ENCODE measurements around the gene MS4A18. TPM values are rescaled to one million over a fixed set of nuclear protein-coding genes. Genes with fewer than 3 reads are reported as not detected.

Gene MS4A18
- total RNA-seq, 1 experiment from 2014 or later, result not detected

GRCh38 chr11:60748821-60749220 is 24.3 kb downstream of the MS4A18 start:
- intact Hi-C loops (cut with micrococcal nuclease), result no loop called here
- Mint-ChIP-seq H3K4me3 (ENCODE audit: unreplicated experiment) (no peak overlapping the region), H3K27me3 (ENCODE audit: insufficient read depth, unreplicated experiment) (peaks cover 29% of the 10 kb centered on the region), H3K9me3 (ENCODE audit: unreplicated experiment) (peaks cover 8% of the 10 kb centered on the region), H3K27ac (ENCODE audit: low read depth, unreplicated experiment) (no peak overlapping the region), H3K4me1 (ENCODE audit: insufficient read depth, unreplicated experiment) (no peaks in the 10 kb centered on the region), H3K36me3 (ENCODE audit: insufficient read depth, unreplicated experiment) (no peaks in the 10 kb centered on the region)
- TF ChIP-seq, protein P1, sequence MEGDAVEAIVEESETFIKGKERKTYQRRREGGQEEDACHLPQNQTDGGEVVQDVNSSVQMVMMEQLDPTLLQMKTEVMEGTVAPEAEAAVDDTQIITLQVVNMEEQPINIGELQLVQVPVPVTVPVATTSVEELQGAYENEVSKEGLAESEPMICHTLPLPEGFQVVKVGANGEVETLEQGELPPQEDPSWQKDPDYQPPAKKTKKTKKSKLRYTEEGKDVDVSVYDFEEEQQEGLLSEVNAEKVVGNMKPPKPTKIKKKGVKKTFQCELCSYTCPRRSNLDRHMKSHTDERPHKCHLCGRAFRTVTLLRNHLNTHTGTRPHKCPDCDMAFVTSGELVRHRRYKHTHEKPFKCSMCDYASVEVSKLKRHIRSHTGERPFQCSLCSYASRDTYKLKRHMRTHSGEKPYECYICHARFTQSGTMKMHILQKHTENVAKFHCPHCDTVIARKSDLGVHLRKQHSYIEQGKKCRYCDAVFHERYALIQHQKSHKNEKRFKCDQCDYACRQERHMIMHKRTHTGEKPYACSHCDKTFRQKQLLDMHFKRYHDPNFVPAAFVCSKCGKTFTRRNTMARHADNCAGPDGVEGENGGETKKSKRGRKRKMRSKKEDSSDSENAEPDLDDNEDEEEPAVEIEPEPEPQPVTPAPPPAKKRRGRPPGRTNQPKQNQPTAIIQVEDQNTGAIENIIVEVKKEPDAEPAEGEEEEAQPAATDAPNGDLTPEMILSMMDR (IDR thresholded peaks at IDR 0.05; ENCODE audit: unreplicated experiment), result no peak
- CTCF ChIA-PET, result interaction anchor here (1.0 to 1.2 kb wide), 2 partner anchors 10 to 404 kb away, joined by 3 to 4 read pairs; no protein-coding TSS in a partner anchor
- POLR2A ChIA-PET, result interaction anchor here (0.6 kb wide), 1 partner anchor 157 kb away, joined by 3 read pairs; the partner anchor contains the start of gene PRPF19
- DNase-seq (ENCODE audit: unreplicated experiment), result no peak
- BruUV-seq (replicated peaks), result no TSS peak

DNA sequence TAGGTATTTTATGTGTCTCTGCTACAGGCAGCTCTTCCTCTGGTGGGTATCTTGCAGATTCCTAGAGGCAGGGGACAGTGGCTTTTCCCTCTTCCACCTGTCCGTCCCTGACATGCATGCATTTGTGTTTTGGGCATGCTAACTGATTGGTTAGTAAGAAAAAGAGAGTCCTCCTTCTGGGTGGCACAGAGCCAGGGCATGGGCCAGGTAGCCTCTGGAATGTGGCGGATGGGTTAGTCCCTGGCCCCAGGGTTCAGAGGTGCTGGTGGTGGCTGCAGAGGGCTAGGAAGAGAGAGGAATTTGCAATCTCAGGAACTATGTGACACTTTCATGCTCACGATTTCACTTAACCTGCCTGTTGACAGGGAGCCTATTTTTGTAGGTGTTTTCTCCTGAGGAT is 26.4 kb downstream of the MS4A18 start:
- DNase-seq (ENCODE audit: unreplicated experiment), result no peak
- no peak overlapping the region for H3K4me3 Mint-ChIP-seq (ENCODE audit: unreplicated experiment)
- H3K27ac Mint-ChIP-seq (ENCODE audit: low read depth, unreplicated experiment), result no peak overlapping the region
- POLR2A ChIA-PET, result no interaction called here
- no peaks in the 10 kb centered on the region for H3K36me3 Mint-ChIP-seq (ENCODE audit: insufficient read depth, unreplicated experiment)
- CTCF ChIA-PET, result interaction anchor here (0.6 to 0.7 kb wide), 2 partner anchors 10 to 25 kb away, joined by 3 read pairs; no protein-coding TSS in a partner anchor
- no TSS peak for BruUV-seq (replicated peaks)
- peaks cover 29% of the 10 kb centered on the region for H3K27me3 Mint-ChIP-seq (ENCODE audit: insufficient read depth, unreplicated experiment)
- TF ChIP-seq, protein P1 (IDR thresholded peaks at IDR 0.05; ENCODE audit: unreplicated experiment), result no peak
- H3K9me3 Mint-ChIP-seq (ENCODE audit: unreplicated experiment), result peaks cover 8% of the 10 kb centered on the region
- no peaks in the 10 kb centered on the region for H3K4me1 Mint-ChIP-seq (ENCODE audit: insufficient read depth, unreplicated experiment)
- intact Hi-C loops (cut with micrococcal nuclease), result no loop called here

- no TSS peak for BruUV-seq (replicated peaks)
- POLR2A ChIA-PET, result no interaction called here
- no peaks in the 10 kb centered on the region for H3K9me3 Mint-ChIP-seq (ENCODE audit: unreplicated experiment)
- no peak overlapping the region for H3K27ac Mint-ChIP-seq (ENCODE audit: low read depth, unreplicated experiment)
- TF ChIP-seq, protein P1 (IDR thresholded peaks at IDR 0.05; ENCODE audit: unreplicated experiment), result no peak
- intact Hi-C loops (cut with micrococcal nuclease), result no loop called here
- peaks cover 22% of the 10 kb centered on the region for H3K27me3 Mint-ChIP-seq (ENCODE audit: insufficient read depth, unreplicated experiment)
- no peaks in the 10 kb centered on the region for H3K4me1 Mint-ChIP-seq (ENCODE audit: insufficient read depth, unreplicated experiment)
- no peaks in the 10 kb centered on the region for H3K36me3 Mint-ChIP-seq (ENCODE audit: insufficient read depth, unreplicated experiment)
- H3K4me3 Mint-ChIP-seq (ENCODE audit: unreplicated experiment), result no peak overlapping the region
- CTCF ChIA-PET, result interaction anchor here (0.6 to 2.0 kb wide), 2 partner anchors 9 to 30 kb away, joined by 3 to 12 read pairs; no protein-coding TSS in a partner anchor
- no peak for DNase-seq (ENCODE audit: unreplicated experiment)
Observed at GRCh38 chr11:60753309-60753708, 28.8 kb downstream of the MS4A18 start.

DNA sequence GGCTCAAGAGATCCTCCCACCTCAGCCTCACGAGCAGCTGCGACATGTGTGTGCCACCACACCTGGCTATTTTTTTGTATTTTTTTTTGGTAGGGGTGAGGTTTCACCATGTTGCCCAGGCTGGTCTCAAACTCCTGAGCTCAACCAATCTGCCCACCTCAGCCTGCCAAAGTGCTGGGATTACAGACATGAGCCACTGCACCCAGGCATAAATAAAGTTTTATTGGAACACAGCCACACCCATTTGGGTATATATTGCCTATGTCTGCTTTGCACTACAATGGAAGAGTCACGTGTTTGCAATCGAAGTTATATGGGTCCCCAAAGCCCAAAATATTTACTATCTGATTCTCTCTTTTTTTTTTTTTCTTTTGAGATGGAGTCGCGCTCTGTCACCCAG is 30.4 kb downstream of the MS4A18 start:
- Mint-ChIP-seq H3K4me3 (ENCODE audit: unreplicated experiment) (no peak overlapping the region), H3K9me3 (ENCODE audit: unreplicated experiment) (no peaks in the 10 kb centered on the region), H3K27me3 (ENCODE audit: insufficient read depth, unreplicated experiment) (peaks cover 38% of the 10 kb centered on the region), H3K36me3 (ENCODE audit: insufficient read depth, unreplicated experiment) (no peaks in the 10 kb centered on the region), H3K27ac (ENCODE audit: low read depth, unreplicated experiment) (no peak overlapping the region), H3K4me1 (ENCODE audit: insufficient read depth, unreplicated experiment) (no peaks in the 10 kb centered on the region)
- TF ChIP-seq, protein P1 (IDR thresholded peaks at IDR 0.05; ENCODE audit: unreplicated experiment), result no peak
- no TSS peak for BruUV-seq (replicated peaks)
- no peak for DNase-seq (ENCODE audit: unreplicated experiment)
- intact Hi-C loops (cut with micrococcal nuclease), result no loop called here
- ChIA-PET CTCF (interaction anchor here (0.6 to 2.0 kb wide), 2 partner anchors 8 to 64 kb away, joined by 4 to 12 read pairs; no protein-coding TSS in a partner anchor), POLR2A (no interaction called here)

All from MCF 10A (cell line).